ENCODE measurements around the gene GPRC5A.

DNA sequence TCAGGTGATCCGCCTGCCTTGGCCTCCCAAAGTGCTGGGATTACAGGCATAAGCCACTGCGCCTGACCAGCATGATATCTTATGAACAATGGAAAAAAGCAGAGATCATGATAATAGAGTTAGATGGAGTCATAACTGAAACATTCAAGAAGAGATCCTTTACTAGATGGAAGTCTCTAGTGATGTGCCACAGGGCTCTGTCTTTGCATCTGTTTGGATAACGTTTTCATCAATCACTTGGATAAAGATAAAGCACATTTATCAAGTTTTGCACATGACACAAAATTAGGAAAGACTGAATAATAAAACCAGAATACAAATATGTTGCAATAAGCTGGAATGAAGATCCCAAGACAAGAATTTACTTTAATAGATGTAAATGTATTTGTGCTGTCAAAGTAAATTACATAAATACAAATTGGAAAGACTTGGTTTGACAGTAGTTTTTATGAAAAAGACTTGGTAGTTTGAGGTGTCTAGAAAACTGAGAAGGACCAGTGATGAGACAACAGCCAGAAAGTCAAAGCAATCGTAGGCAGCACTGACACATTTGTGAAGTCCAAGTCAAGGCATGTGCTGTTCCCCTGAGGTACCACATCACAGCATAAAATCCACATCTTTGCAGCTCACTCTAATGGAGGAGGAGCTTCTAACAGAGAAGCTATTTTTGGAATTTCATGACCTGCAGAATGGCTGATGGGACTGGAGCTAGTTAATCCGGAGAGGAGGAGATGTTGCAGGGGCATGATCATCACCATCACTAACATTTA, 28.5 kb downstream of the GPRC5A start:
- no peak for TF ChIP-seq EP300 (IDR thresholded peaks at IDR 0.05; ENCODE audit: borderline replicate concordance in 1 of 2, low read depth in 2 of 2, low read length in 2 of 2)
- TF ChIP-seq, protein P1, sequence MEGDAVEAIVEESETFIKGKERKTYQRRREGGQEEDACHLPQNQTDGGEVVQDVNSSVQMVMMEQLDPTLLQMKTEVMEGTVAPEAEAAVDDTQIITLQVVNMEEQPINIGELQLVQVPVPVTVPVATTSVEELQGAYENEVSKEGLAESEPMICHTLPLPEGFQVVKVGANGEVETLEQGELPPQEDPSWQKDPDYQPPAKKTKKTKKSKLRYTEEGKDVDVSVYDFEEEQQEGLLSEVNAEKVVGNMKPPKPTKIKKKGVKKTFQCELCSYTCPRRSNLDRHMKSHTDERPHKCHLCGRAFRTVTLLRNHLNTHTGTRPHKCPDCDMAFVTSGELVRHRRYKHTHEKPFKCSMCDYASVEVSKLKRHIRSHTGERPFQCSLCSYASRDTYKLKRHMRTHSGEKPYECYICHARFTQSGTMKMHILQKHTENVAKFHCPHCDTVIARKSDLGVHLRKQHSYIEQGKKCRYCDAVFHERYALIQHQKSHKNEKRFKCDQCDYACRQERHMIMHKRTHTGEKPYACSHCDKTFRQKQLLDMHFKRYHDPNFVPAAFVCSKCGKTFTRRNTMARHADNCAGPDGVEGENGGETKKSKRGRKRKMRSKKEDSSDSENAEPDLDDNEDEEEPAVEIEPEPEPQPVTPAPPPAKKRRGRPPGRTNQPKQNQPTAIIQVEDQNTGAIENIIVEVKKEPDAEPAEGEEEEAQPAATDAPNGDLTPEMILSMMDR (IDR thresholded peaks at IDR 0.05; ENCODE audit: control extremely low read depth in 1 of 3, insufficient read depth in 1 of 3, low read depth in 1 of 3, low read length in 3 of 3), result no peak
- TF ChIP-seq, protein P2, sequence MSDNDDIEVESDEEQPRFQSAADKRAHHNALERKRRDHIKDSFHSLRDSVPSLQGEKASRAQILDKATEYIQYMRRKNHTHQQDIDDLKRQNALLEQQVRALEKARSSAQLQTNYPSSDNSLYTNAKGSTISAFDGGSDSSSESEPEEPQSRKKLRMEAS (IDR thresholded peaks at IDR 0.05), result no peak
- no peak for TF ChIP-seq SP1 (IDR thresholded peaks at IDR 0.05; ENCODE audit: low read depth, low read length)
- TF ChIP-seq POLR2A (IDR thresholded peaks at IDR 0.05; ENCODE audit: control extremely low read depth in 1 of 2, low read depth in 2 of 2, low read length in 2 of 2), result no peak
- no peak for TF ChIP-seq SRF (IDR thresholded peaks at IDR 0.05; ENCODE audit: low read depth, low read length)
- TF ChIP-seq KDM5A (IDR thresholded peaks at IDR 0.05; ENCODE audit: low read length), result no peak
- no peak for TF ChIP-seq GTF2F1 (IDR thresholded peaks at IDR 0.05; ENCODE audit: borderline replicate concordance, low read depth, low read length)
- TF ChIP-seq EGR1 (IDR thresholded peaks at IDR 0.05; ENCODE audit: borderline replicate concordance, low read depth, low read length), result no peak
- no peak for TF ChIP-seq SIN3A (conservative IDR thresholded peaks at IDR 0.05 in 1 of 2, IDR thresholded peaks at IDR 0.05 in 1 of 2; ENCODE audit: low read depth in 1 of 2, low read length in 2 of 2)
- no peak for TF ChIP-seq TEAD4 (IDR thresholded peaks at IDR 0.05; ENCODE audit: low read depth, low read length)
- no peak for TF ChIP-seq YY1 (IDR thresholded peaks at IDR 0.05; ENCODE audit: low read depth, low read length)
- no peak for TF ChIP-seq SIRT6 (IDR thresholded peaks at IDR 0.05; ENCODE audit: low read length)
- TF ChIP-seq ZNF274 (IDR thresholded peaks at IDR 0.05; ENCODE audit: borderline replicate concordance, extremely low read depth, low read length), result no peak
